ENCODE data around the gene TNRC18. TPM values are rescaled to one million over a fixed set of nuclear protein-coding genes. Genes with fewer than 3 reads are reported as not detected.
"Not testable (repeated sequence)": the region's sequence is repeated elsewhere in the genome, so short reads cannot be mapped to it uniquely, and the experiment has no call there.

TNRC18 gene
- total RNA-seq, 1 donor from 2014 or later, result 99.1 TPM

GRCh38 chr7:5320802-5321396 lies 102.7 kb downstream of the TNRC18 start:
- DNase-seq (ENCODE audit: extremely low read depth, low read depth, low spot score), result no peak

DNA sequence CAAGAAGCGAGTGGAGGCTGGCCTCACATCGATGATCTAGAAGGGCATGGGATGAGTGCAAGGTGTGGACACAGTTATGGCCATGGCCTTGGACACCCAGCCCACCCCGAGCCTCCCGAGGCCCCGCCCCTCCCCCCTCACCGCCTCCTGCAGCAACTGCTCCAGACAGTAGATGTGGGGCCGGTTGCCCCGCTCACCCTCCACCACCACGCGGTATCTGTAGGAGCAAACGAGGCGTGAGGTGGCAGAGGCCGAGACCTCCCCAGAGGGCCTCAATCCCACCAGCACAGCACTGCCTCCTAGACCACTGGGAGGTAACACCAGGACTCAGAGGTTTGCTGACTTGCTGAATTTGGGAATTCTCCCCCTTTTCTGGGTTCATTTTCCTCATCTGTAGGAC lies 103.2 kb downstream of the TNRC18 start:
- DNase-seq (ENCODE audit: extremely low read depth, low read depth, low spot score), result no peak

- not testable (repeated sequence) for DNase-seq (ENCODE audit: extremely low read depth, low read depth, low spot score)
Observed at GRCh38 chr7:5318613-5319012, 105.0 kb downstream of the TNRC18 start.

DNA sequence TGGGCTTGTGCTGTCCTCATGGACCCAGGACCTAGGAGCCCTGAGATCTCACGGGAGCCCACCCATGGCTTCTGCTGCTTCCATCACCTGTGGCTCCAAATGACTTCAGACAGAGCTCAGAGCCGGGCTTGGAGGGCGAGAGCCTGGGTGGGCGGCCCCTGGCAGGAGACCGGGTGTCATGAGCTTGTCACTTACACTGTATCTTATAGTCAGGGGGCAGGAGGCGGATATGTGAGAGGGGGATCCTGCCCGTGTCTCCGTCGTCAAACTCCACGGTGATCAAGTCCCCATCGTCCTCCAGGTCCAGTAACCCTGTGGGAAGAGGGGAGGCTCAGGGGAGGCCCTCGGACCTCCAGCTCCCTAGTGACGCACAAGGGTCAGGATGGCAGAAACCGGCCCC lies 107.9 kb downstream of the TNRC18 start:
- DNase-seq (ENCODE audit: extremely low read depth, low read depth, low spot score), result no peak

DNA sequence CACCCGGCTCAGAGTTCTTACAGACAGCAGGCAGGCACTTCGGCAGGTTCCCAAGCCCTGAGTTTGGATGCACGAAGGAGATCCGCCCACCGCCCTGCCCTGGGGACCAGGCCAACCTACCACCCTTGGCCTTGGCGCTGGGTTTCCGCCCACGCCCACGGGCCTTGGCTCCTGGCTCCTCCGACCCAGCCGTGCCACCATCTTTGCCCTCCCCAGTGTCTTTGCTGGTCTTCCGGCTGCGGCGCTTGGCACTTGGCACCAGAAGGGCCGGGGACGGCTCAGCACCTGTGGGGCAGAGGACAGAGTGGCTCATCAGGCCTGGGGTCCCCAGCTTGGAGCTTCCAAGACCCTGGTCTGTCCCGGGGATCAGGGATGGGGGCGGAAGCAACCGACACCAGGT lies 108.8 kb downstream of the TNRC18 start:
- no peak for DNase-seq (ENCODE audit: extremely low read depth, low read depth, low spot score)

DNA sequence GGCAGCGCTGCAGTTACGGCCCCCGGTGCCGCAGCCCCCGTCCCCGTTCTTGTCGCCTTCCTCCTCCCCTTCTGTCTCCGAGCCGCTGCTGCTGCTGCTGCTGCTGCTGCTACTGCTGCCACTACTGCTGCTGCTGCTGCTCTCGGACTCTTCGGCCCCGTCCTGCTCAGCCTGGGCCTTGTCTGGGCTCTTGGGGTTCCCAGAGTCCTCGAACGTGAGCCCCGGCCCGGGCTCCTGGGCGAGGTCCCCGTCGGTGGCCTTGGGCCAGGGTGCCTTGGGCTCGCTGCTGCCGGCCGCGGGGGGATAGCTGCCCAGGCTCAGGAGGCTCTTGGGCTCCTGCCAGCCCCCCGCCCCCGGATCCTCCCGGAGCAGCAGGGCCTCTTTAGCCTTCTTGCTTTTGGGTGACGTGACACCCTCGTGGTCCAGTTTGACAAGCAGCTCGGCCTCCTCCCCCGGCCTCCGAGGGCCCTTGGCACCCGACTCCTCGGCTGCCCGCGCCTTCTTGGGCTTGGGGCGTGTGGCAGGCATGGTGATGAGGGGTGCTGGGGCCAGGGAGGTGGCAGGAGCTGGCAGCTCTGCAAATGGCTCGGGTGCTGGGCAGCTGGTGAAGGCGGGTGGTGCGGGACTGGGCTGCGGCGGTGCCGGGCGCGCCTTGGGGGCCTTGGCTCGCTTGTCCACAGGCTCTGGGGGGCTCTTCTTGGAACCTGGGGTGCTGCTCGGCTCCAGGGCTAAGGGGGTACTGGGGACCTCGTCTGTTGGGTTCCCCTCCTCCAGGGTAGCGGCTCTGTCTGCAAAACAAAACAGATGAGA lies 110.4 kb downstream of the TNRC18 start:
- DNase-seq (ENCODE audit: extremely low read depth, low read depth, low spot score), result not testable (repeated sequence)

DNA sequence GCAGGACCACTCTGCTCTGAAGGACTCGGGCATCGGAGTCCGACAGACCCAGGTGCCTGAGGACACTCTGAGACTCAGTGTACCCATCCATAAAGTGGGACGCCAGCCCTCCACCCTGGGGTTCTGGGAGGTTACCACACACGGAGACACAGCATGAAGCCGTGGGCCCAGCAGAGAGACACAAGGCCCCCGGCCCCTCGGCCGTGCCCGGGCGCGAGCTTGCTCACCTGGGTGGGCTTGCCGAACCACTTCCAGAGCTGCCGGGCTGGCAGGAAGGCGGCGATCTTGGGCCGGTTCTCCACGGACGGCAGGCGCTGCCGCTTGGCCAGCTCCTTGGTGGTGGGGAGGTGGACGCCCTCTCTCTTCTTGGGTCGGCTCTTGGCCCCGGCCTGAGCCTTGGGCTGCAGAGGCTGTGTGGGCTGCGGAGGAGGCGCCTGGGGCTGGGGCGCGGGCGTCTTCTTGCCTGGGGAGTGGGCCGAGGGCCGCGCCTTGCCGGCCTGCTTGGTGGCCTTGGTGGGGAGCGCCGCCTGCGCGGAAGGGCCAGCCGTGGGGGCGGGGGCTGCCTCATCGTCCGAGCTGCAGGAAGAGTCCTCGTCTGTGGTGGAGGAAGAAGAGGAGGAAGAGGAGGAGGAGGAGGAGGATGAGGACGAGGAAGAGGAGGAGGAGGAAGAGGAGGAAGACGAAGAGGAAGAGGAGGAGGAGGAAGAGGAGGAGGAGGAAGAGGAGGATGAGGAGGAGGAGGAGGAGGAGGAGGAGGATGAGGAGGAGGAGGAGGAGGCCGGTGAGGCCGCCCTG lies 111.2 kb downstream of the TNRC18 start:
- DNase-seq (ENCODE audit: extremely low read depth, low read depth, low spot score), result not testable (repeated sequence)

DNA sequence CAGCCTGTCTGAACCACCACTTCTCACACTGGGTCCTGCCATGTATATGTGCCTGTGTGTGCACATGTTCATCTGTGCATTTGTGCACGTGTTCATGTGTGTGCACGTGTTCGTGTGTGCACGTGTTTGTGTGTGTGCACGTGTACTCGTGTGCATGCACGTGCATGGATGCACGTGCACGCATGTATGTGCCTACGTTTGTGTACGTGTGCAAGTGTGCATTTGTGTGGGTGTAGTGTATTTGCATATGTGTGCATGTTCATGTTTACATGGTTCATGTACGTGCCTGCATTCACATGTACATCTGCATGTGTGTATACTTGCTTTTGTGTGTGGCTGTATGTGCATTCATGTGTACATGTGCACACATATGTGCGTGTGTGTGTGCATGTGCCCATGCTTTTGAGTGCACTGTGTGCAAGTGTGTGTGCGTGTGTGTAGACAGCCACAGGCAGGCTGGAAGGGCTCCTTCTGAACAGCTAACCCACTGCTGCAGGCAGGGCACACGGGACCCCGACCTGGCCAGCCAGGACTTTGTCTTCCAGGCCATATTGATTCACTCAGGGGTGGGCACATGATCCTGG lies 112.7 kb downstream of the TNRC18 start:
- no peak for DNase-seq (ENCODE audit: extremely low read depth, low read depth, low spot score)

DNA sequence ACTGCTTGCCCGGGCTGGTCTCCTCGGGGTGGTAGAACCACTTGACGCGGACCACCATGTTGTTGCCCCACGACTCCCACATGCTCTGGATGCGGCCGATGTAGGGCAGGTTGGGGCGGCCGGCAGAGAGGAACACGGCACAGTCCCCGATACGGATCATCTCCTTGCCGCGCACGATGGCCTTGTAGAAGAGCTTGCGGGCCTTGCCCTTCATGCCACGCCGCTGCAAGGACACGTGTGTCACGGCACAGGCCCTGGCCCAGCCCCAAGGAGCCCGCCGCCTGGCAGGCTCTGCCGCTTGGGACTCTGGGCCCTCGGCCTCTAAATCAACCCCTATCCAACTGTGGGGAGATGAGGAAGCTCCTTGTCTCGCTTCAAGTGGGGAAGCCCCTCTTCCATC lies 114.5 kb downstream of the TNRC18 start:
- no peak for DNase-seq (ENCODE audit: extremely low read depth, low read depth, low spot score)

DNA sequence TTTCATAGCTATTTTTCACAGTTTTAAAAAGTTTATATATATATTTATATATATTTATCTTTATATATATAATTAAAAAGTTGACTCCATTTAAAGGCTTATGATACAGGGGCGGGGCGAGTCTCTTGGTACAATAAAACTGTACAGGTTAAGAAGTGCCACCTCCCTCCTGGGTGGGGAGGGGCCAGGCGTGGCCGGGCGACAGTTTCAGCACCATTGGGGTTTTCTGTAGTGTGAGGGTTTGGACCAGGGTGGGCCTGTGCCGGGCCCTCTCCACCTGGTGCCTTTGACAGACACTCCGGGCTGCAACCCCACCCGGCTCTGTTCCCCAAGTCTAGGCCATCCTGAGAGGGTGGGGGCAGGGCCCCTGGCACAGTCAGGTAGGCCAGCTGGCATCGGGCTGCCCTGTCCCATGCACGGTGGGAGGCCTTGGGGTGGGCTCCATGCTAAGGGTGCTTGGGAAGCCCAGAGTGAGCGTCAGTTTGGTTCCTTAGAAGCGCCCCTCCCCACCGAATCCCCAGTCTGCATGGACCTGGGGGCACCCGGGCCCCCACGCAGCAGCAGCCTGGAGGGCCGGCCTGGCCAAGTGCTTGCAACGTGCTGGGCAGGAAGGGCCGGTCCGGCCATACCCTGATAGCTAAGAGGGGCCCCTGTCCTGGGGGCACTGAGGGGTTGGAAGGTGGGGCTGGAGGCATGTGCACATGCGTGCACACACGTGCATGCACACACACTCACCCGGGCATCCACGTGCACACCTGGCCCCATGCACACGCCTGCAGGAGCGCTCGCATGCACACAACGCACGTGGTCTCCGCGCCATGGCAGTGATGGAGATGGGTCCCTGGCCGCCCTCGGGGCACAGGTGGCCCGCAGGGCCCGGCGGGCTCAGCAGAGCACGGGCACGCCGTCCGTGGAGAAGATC lies 116.2 kb downstream of the TNRC18 start:
- DNase-seq (ENCODE audit: extremely low read depth, low read depth, low spot score), result not testable (repeated sequence)

DNA sequence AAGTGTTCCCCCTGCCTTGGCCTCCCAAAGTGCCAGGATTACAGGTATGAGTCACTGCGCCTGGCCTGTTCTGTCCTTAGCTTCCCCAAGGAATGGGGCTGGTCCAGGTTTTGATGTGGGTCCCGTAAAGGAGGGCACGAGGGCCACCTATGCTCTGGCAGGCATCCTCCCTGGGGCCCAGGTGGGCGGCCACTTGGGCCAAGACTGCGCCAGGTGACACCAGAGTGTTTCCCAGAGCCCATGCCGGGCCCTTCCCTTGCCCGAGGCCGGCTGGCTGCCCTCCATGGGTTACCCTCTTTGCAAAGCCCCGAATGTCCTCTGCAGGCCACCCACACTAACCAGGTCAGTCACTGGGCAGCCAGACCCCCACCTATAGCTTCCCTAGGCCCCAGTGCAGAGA lies 118.6 kb downstream of the TNRC18 start:
- not testable (repeated sequence) for DNase-seq (ENCODE audit: extremely low read depth, low read depth, low spot score)

DNA sequence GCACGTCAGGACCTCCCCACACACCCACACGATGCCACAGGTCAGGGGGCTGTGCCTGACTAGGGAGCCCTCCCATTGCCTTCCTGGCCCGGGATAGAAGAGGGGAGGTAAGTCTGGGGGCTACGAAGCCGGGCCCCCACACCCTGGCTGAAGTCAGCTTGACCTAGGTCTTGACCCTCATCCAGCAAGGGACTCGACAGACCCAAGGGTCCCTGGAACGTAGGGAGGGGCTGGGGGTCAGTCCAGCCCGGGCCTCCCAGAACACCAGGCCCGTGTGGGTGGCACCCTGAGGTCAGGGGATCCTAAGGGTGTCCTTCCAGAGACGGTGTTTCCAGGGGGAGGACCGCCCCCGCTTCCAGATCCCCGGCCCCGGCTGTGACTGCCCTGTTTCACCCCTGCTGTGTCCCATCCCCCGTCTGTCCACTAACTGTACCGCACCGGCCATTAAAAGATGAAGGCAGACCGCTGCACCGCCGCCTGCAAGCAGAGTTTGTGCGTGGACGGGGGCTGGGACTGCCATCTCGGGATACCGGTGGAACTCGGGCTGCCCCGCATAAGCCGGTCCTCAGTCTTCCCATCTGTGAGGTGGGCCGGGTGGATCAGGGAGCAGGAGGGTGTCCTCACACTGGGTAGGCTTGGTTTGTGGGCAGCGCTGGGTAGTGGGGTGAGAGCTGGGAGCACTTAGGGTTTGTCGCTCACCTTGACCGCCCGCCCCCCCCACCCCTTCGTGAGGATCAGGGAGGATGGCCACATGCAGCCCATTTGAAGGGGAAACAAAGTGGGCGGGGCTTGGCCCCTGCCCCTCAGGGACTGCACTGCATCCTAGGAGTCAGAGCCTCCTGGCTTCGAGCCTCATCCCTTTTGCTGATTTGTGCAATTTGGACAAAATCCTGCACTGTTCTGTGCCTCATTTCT lies 119.8 kb downstream of the TNRC18 start:
- no peak for DNase-seq (ENCODE audit: extremely low read depth, low read depth, low spot score)

DNA sequence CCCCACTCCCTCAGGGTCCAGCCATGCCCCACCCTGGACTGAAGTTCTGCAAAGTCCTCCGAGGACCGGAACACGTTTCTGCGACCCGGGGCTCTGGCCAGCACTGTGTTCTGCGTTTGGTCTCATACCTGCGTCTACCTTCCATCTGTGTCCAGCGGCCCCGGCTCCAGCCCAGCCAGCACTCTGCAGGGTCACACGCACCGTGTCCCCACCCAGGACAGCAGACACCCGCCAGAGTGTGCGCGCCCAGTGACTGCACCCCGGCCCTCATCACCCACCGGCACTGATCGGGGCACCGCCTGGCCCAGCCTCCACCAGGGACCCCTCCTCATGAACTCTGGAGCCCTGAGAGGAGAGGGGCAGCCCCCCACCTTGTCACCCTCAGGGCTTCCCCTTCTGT lies 120.6 kb downstream of the TNRC18 start:
- DNase-seq (ENCODE audit: extremely low read depth, low read depth, low spot score), result no peak

- no peak for DNase-seq (ENCODE audit: extremely low read depth, low read depth, low spot score)
Observed at GRCh38 chr7:5302577-5302976, 121.1 kb downstream of the TNRC18 start.

DNA sequence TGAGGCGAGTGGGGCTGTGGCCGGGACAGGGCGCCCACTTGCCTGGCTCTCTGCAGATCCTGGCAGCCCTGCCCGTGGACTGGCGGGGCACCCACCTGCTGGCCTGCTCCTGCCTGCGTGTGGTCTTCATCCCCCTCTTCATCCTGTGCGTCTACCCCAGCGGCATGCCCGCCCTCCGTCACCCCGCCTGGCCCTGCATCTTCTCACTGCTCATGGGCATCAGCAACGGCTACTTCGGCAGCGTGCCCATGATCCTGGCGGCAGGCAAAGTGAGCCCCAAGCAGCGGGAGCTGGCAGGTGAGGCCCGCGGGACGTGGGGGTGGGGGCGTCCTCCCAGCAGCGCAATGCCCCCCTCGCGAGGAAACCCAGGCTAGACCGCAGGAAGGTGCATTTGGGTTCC lies 123.3 kb downstream of the TNRC18 start:
- no peak for DNase-seq (ENCODE audit: extremely low read depth, low read depth, low spot score)

- DNase-seq (ENCODE audit: extremely low read depth, low read depth, low spot score), result no peak
Observed at GRCh38 chr7:5296611-5297226, 126.9 kb downstream of the TNRC18 start.

DNA sequence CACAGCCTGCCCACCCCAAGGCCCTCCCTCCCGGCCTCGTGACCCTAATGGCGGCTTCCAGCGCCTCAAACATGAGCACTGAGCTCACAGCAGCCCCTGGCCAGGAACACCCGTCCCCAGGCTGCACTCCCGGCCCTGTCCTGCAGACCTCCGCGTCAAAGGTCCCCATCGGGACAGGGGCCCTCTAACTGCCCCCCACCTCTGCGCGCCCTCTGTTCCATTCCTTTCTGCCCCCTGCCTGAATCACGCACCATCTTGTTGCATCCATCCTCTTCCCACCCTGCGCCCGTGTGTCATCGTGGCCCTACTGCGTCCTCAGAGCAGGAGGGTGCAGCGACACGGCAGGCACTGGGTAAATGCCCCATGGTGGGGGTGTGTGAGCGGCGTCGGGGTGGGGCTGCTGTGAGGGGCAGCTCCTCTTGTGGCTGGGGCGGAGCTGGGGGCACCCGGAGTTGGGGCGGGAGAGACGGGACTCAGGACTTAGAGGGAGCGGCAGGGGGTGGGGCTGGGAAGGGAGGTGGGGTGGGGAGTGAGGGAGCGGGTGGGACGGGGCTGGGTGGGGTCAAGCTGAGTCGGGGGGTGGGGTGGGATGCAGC lies 127.5 kb downstream of the TNRC18 start:
- DNase-seq (ENCODE audit: extremely low read depth, low read depth, low spot score), result no peak

Data from glomerular endothelial cell (primary cell).